GM21786 (cell line): ENCODE data around the gene ARHGAP40.

Experiments used
- ATAC-seq: cut with Tn5 transposase; IDR thresholded peaks from one replicate; pipeline ENCODE4 v1.9.1; 2021; ENCODE audit not compliant: unreplicated experiment

ARHGAP40 gene

DNA sequence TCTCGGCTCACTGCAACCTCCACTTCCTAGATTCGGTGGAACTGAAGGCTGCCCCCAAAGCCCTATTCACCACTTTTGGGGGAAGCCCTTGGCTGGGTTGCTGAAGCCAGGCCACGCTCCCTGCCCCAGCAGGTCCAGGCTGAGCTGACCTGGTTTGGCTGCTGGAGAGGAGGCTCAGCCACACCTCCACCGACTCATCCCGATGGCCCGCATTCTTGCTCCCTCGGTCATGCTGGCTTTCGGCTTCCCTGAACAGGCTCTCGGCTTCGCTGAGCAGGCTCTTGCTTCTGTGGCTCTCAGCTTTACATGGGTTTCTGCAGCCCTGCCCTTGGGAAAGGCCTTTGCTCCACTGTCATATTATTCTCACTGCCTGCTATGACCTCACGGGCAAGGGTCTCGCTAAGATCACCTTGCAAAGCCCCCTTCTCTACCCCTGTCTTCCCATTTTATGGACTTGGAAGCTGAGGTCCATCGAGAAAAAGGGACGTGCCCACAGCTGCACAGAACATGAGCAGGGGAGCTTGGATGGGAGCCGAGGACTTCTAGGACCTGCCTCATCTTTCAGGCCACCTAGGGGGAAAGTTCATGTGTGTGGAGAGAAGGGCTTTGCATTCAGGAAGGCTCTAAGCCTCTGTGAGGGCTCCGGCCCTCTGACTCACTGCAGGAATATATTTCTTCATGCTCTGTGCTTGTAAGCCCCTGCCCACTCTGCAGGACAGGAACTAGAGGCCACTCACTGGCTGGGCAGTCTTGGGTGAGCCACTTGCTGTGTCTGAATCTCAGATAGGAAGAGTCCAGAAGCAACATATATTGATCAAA lies 15.6 kb downstream of the ARHGAP40 start:
- ATAC-seq, result no peak

DNA sequence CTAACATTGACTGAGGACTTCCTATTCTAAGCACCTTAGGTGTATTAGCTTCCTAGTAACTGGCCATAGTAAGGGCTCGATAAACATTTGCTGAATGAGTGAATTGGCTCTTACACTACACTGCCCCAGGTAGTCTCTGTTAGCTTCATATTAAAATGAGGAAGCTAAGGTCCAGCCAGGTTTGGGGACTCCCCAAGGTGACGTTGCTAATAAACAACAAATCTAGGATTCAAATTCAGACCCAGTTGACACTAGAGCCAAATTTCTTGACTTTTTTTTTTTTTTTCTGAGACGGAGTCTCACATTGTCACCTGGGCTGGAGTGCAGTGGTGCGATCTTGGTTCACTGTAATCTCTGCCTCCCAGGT lies 16.2 kb downstream of the ARHGAP40 start:
- ATAC-seq, result no peak

DNA sequence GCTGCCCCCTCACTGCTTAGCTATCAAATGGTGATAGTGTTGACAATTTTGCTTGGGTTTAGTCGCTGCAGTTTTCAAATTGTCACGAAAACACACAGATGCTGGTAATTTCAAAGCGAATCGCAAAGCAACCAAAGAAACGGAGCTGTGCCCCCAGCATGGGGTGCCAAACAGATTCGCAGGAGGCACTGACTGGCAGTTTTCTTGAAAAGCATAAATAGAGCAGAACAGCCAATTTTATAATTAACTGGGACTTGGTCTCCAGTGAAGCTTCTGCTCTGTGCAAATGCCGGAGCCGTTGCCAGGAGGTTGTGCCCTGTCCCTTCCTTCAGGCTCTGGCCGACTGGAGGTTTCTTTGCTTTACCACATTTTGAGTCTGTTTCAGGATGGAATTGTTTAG lies 18.8 kb downstream of the ARHGAP40 start:
- ATAC-seq, result no peak

DNA sequence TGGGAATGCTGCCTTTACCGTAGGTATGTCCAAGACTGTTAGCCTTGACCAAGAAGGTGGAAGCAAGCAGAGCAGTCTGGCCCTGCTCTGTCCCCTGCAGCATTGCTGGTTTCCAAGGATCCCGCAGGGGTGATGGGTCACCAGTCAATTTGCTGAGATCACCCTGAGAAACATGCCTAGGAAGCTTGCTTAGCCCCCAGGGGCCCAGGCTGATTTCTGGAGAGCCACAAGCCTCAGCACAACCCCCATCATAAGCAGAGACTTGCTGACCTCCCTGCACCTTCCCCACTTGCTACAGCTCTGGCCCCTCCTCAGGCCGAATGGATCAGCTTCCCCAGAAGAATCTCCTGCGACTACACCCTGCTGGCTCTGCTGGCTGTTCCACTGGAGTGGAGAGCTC lies 21.5 kb downstream of the ARHGAP40 start:
- ATAC-seq, result no peak

DNA sequence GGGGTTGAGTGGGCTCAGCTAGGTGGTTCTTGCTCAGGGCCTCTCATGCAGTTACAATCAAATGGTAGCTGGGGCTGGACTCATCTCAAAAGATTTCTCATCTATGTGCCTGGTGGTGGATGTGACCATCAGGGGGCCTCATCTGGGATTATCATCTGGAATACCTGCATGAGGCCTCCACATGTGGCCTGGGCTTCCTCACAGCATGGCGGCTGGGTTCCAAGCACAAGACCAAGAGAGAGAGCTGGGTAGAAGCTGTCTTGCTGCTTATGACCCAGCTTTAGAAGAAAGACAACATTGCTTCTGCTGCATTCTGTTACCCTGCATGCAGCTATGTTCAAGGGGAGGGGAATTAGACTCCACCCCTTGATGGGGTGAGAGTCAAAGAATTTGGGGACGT lies 22.5 kb downstream of the ARHGAP40 start:
- ATAC-seq, result no peak

DNA sequence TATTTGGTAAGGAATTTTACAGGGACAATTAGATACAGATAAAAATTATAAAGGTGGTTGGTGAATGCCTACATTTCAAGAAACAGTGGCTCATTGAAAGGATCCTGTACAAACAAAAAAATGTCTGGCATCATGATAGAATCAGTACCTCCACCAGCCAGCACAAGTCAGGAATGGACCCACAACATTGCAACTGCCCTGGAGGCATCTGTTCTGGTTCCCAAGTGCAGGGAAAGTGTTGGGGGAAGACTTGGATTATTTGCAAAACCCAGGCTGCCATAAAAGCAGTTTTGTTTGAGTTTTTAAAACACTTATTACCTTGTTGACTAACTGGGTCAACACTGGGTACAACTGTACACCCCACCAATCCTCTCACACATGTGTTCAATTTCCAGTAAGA lies 24.3 kb downstream of the ARHGAP40 start:
- ATAC-seq, result no peak

DNA sequence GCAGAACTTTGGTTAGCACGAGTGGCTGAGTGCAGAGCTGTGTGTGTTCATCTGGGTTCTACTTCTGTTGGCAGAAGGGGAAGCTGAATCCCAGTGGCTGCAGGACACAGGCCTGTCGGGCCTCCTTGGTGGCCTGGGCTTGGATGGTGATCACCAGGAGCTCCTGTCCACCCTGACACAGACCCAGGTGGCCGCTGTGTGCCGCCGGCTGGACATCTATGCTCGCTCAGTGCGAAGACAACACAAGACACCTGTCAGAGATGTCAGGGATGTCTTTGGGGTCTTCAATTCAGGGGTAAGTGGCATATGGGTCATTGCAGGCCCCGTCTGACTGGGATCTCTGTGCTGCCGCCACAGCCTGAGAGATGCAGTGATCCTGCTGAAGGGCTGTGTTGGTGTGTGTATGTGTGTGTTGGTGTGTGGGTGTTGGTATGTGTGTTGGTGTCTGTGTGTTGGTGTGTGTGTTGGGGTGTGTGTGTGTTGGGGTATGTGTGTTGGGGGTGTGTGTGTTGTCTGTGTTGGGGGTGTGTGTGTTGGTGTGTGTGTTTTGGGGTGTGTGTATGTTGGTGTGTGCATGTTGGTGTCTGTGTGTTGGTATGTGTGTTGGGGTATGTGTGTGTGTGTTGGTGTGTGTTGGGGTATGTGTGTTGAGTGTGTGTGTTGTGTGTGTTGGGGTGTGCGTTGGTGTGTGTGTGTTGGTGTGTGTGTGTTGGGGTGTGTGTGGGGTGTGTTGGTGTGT lies 25.5 kb downstream of the ARHGAP40 start:
- ATAC-seq, result no peak

DNA sequence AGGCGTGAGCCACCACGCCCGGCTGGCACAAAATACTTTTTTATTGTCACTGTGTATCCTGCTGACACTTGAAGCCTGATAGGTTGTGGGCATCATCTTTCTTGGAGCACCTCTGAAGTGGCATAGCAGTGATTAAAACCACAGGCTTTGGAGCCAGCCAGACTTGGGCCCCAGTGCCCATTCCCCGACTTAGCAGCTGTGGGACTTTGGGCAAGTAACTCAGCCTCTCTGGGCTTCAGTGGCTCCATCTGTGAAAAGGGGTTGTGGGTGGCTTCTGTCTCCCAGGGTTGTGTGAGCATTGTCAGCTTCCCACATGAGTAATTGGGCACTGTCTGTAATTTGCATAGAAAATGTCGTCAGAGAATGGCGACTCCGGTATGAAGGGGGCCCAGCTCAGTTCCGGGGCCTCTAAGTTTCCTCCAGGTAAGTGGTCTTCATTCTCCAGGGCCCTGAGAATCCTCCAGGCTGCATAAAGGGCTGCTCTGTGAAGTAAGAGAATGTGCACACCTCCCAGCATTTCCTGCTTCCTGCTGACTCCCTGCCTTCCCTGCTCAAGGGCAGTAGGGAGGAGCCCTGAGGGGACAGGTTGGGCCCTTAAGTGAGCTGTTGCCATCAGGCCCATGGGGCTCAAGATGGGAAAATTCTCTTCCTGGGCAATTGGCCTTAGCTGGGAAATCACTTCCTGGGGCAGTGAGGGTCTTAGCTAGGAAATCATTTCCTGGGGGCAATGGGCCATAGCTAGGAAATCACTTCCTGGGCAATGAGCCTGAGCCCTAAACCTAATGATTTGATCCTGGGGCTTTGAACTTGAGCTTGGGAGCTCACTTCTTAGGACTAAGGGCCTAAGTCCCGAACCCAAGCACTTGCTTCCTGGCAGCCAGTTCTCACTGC lies 27.2 kb downstream of the ARHGAP40 start:
- ATAC-seq, result no peak

DNA sequence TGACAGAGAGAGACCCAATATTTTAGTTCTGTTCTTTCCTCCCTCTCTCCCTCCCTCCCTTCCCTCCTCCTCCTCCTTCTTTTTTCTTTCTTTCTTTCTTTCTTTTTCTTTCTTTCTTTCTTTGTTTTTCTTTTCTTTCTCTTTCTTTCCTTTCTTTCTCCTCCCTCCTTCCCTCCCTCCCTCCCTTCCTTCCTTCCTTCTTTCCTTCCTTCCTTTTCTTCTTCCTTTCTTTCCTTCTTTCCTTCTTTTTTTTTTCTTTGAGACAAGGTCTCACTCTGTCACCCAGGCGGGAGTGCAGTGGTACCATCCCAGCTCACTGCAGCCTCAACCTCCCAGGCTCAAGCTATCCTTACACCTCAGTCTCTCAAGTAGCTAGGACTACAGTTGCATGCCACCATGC lies 28.4 kb downstream of the ARHGAP40 start:
- ATAC-seq, result no peak

DNA sequence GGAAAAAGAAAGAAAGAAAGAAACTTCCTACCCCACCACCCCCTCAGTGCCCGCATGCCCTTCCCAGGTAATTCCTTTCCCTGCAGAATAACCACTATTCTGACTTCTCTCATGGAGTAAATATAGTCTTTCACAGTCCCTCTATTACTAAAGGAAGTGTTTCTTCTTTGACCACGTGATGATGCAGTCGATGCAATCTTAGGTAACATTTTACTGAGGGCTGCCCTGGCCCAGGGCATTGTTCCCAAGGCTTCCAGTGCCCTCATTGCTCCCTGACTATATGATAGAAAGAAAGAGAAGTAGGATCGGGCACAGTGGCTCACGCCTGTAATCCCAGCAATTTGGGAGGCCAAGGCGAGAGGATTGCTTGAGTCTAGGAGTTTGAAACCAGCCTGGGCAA lies 29.1 kb downstream of the ARHGAP40 start:
- ATAC-seq, result no peak

DNA sequence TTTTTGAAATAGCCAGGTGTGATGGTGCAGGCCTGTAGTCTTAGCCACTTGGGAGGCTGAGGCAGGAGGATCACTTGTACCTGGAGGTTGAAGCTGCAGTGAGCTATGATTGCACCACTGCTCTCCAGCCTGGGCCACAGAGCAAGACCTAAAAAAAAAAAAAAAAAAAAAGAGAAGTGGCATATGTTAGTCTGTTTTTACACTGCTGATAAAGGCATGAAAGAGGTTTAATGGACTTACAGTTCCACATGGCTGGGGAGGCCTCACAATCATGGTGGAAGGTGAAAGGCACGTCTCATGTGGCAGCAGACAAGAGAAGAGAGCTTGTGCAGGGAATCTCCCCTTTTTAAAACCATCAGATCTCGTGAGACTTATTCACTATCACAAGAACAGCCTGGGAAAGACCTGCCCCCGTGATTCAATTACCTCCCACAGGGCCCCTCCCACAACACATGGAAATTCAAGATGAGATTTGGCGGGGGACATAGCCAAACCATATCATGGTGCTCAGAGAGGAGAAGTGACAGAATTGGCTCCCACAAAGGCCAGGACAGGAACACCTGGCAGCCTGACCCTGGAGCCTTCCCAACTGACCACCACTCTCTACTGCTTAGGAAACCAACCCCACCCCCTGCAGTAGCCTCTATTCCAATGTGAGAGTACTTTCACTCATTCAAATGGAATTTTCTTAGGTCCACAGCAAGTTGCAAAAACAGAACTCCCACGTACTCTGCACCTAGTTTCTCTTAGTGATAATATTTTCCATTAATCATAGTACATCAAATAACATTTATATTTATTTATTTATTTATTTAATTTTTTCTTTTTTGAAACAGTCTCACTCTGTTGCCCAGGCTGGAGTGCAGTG lies 29.8 kb downstream of the ARHGAP40 start:
- no peak for ATAC-seq

DNA sequence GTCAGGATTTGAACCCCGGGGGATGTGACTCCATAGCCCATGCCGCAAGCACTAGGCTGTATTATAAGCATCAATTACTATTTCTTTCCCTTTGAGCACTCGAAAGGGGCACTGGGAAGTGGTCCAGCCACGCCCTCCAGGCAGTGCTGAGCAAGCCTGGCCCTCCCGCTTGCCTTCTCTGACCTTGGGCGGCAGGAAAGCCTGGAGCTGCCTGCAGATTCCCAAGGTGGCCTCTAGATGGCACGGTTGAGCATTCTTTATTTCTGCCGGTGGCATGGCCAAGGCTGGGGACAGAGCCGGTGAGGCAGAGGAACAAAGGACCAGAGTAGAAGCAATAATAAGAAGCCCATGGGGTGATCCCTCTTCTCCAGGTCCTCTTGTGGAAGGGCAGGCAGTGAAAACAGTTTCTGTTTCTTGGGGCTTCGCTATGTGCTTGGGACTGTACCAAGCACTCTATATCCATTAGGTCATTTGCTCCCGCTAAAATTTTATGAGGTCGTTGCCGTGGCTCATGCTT lies 32.0 kb downstream of the ARHGAP40 start:
- ATAC-seq, result no peak

DNA sequence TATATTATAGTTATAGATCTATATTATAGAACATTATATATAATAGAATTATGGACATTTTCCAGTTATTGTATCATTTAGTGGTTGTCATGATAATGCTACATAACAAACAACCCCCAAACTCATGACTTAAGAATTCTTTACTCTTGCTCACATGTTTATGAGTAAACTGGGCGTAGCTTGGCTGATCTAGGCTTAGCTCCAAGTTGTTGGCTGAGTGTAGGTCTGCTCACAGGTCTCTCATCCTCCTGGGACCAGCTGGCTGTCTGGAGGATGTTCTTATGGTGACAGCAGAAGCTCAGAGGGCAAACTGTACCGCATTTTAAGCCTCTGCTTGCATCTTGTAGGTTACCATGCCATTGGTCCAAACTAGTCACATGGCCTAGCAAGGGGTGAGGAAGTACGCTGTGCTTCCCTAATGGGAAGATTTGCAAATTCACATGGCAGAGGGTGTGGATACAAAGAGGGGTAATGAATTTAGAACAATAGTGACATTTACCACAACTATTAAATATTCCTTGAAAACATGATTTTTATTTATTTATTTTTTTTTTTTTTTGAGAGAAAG lies 34.2 kb downstream of the ARHGAP40 start:
- no peak for ATAC-seq

DNA sequence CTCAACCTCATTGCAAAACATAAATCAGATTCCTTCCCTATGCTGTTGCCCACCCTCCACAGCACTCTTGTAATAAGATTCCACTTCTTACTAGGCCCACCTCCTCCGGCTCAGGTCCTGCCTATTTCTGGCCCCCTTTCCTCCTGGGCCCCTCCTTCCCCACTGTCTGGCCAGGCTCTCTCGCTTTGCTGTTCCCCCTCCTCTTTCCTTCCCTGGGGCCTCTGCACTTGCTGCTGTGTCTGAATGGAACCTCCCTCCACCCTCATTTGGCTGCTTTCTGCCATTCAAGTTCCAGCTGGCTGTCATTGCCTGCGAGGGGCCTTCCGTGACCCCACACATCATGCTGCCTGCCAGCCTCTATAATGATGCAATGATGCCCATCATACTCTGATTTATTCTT lies 38.9 kb downstream of the ARHGAP40 start:
- ATAC-seq, result no peak

DNA sequence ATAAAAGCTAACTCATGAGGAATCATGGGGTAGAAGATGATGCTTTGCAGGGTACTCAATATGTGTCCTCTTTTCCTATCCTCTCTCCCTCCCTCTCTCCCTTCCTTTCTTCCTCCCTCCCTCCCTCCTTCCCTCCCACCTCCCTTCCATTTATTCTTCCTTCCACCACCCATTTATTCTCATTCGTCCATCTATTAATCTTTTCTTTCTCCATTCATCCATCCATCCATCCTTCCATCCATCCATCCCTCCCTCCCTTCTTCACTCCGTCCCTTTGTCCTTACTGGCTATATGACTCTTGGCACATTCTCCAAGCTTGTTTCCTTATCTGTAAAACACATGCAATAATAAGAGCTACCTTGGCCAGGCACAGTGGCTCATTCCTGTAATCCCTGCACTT lies 40.9 kb downstream of the ARHGAP40 start:
- ATAC-seq, result no peak

DNA sequence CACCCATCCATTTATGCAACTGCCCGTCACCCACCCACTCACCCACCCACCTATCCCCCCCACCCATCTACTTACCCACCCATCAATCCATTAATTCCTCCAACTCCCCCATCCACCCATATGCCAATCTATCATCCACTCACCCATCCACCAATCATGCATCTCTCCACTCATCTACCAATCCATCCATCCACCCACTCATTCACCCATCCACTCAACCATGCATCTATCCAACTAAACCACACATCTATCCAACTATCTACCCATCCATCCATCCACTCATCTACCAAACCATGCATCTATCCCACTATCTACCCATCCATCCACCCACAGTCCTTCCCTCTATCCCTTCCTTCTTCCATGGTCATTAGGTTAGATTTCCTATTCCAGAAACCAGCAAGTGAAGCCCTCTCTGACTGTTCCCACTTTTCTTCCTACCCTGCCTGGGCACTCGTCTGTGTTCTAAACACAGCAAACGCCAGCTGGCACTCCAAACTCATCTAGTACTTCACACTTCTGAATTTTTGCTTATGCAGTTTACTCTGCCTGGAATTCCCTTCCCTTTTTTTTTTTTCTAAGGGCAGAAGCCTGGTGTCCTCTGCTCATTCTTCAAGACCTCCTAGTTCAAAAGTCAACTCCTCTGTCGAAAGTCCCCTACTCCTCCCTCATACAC lies 43.1 kb downstream of the ARHGAP40 start:
- ATAC-seq, result no peak

DNA sequence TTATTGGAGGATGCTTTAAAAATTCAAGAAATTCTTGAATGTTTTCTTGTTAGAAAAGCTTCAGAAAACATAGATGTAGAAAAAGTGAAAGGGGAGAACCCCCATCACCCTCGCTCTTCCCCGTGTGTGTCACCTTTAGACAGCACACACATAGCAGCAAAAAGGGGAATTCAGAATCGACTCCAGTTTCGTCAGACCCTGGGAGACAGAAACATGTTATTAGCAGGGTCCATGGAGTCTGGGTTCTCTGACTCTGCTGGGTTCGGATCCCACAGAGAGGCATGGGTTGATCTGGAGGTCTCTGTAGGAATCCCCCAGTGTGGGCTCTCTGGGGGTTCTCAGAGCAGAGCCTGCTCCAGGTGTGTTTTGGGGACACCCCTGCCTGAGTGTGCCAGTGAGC lies 43.7 kb downstream of the ARHGAP40 start:
- no peak for ATAC-seq

DNA sequence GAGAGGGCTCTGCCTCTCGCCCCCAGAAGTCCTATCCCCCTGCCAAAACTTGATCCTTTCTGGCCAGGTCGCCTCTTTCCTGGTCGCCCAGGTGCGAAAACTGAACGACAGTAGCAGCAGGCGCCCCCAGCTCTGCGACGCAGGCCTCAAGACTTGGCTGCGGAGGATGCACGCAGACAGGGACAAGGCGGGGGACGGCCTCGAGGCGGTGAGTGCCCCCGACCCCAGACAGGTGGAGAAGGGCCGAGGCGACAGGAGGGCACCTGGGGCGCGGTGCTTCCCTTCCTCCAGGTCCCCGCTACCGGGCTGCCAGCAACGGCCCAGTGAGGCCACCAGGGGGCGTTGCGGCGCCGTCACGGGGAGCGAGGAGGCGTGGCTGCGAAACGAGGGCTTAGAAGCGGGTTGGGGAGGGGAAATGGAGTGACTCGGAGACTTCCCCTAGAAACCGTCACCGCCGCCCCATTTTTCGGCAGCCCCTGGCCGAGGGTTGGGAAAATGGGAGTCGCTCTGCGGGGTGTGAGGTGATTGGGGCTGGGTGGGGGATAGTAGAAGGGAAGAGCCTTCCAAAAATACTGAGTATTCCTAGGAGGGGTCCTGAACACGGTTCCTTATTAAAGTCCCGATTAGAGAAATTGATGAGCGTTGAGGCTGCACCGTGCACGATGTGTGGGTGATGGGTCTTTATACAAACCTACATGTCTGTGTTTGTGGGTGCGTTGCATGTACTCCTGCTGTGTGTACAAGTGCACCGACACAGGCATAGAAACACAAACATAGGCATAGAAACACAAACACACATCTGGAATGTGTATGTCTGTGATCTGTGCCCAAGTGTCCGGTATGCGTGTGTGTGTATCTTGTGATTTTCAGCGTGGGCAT lies 44.6 kb downstream of the ARHGAP40 start:
- peak; percentile 71 for ATAC-seq
